ENCODE results near the gene PKN2.
A peak's percentile ranks its signal among the peaks of the same experiment; 100 is the strongest.
"Not testable (repeated sequence)": the region's sequence is repeated elsewhere in the genome, so short reads cannot be mapped to it uniquely, and the experiment has no call there.

The PKN2 gene

GRCh38 chr1:88800382-88801051, 116.4 kb downstream of the PKN2 start:
- DNase-seq: no peak

- DNase-seq: no peak
These were observed 117.6 kb downstream of the PKN2 start for GRCh38 chr1:88801575-88802208.

- no peak for DNase-seq
These were observed 118.3 kb downstream of the PKN2 start for GRCh38 chr1:88802404-88802803.

- no peak for DNase-seq
These were observed 118.9 kb downstream of the PKN2 start for GRCh38 chr1:88802950-88803349.

- DNase-seq: no peak
These were observed 119.4 kb downstream of the PKN2 start for GRCh38 chr1:88803444-88803843.

GRCh38 chr1:88812366-88812765, 128.3 kb downstream of the PKN2 start:
- no peak for DNase-seq

GRCh38 chr1:88813471-88813870, 129.4 kb downstream of the PKN2 start:
- DNase-seq: no peak

- not testable (repeated sequence) for DNase-seq
These were observed 135.6 kb downstream of the PKN2 start for GRCh38 chr1:88819642-88820041.

- no peak for DNase-seq
These were observed 141.6 kb downstream of the PKN2 start for GRCh38 chr1:88825721-88826120.

- DNase-seq: no peak
These were observed 163.6 kb downstream of the PKN2 start for GRCh38 chr1:88847643-88848042.

GRCh38 chr1:88851303-88852063, 167.4 kb downstream of the PKN2 start:
- no peak for DNase-seq

GRCh38 chr1:88867743-88868521, 183.9 kb downstream of the PKN2 start:
- DNase-seq: peak; percentile 68

- DNase-seq: not testable (repeated sequence)
These were observed 185.6 kb downstream of the PKN2 start for GRCh38 chr1:88869644-88870043.

GRCh38 chr1:88873737-88874349, 189.8 kb downstream of the PKN2 start:
- DNase-seq: peak; percentile 26

GRCh38 chr1:88875595-88875994, 191.5 kb downstream of the PKN2 start:
- no peak for DNase-seq

- no peak for DNase-seq
These were observed 192.7 kb downstream of the PKN2 start for GRCh38 chr1:88876573-88877365.

GRCh38 chr1:88877382-88877825, 193.3 kb downstream of the PKN2 start:
- DNase-seq: peak; percentile 37

- DNase-seq: no peak
These were observed 193.8 kb downstream of the PKN2 start for GRCh38 chr1:88877911-88878310.

- DNase-seq: no peak
These were observed 194.7 kb downstream of the PKN2 start for GRCh38 chr1:88878731-88879130.

- DNase-seq: not testable (repeated sequence)
These were observed 196.6 kb downstream of the PKN2 start for GRCh38 chr1:88880717-88881116.

- DNase-seq: no peak
These were observed 199.1 kb downstream of the PKN2 start for GRCh38 chr1:88883156-88883555.

Measured in suppressor macrophage treated with lipopolysaccharide for 4 hours (primary cell).